UCSD-AML1 (cell line): ENCODE data around the gene SGSH.

Source experiments
- DNase-seq: peaks from one replicate; lab custom pipeline; 2025; ENCODE audit not compliant: unreplicated experiment; lab: John Stamatoyannopoulos, UW

Gene SGSH

GRCh38 chr17:80227666-80228065 is 7.5 kb upstream of the SGSH start:
- DNase-seq: no peak

- no peak for DNase-seq
Measured at GRCh38 chr17:80227156-80227555, 7.0 kb upstream of the SGSH start.

GRCh38 chr17:80225230-80225629 is 5.1 kb upstream of the SGSH start:
- no peak for DNase-seq

- no peak for DNase-seq
Measured at GRCh38 chr17:80224683-80225082, 4.5 kb upstream of the SGSH start.

GRCh38 chr17:80223838-80224497 is 3.8 kb upstream of the SGSH start:
- DNase-seq: no peak

- no peak for DNase-seq
Measured at GRCh38 chr17:80223142-80223815, 3.1 kb upstream of the SGSH start.

- DNase-seq: no peak
Measured at GRCh38 chr17:80222376-80223141, 2.4 kb upstream of the SGSH start.

GRCh38 chr17:80221351-80222105 is 1.4 kb upstream of the SGSH start:
- DNase-seq: no peak

- no peak for DNase-seq
Measured at GRCh38 chr17:80220736-80221215, 643 bp upstream of the SGSH start.

GRCh38 chr17:80219763-80220053 is 425 bp downstream of the SGSH start:
- DNase-seq: no peak

- peak; percentile 90 for DNase-seq
Measured at GRCh38 chr17:80219013-80219762, 945 bp downstream of the SGSH start.

- DNase-seq: no peak
Measured at GRCh38 chr17:80218391-80218790, 1.7 kb downstream of the SGSH start.

- DNase-seq: no peak
Measured at GRCh38 chr17:80217703-80218362, 2.3 kb downstream of the SGSH start.

- no peak for DNase-seq
Measured at GRCh38 chr17:80216473-80217456, 3.4 kb downstream of the SGSH start.

- DNase-seq: no peak
Measured at GRCh38 chr17:80214878-80215210, 5.3 kb downstream of the SGSH start.

GRCh38 chr17:80214012-80214877 is 5.9 kb downstream of the SGSH start:
- no peak for DNase-seq

GRCh38 chr17:80213643-80213975 is 6.5 kb downstream of the SGSH start:
- no peak for DNase-seq

- no peak for DNase-seq
Measured at GRCh38 chr17:80212962-80213642, 7.0 kb downstream of the SGSH start.
